GM18873 (cell line): Measurements from ENCODE around the gene PITPNB.

Experiments
- ATAC-seq: cut with Tn5 transposase; IDR thresholded peaks from one replicate; pipeline ENCODE4 v1.9.1; 2021; ENCODE audit warnings: mild to moderate bottlenecking, moderate library complexity, moderate number of reproducible peaks; ENCODE audit not compliant: unreplicated experiment, low FRiP score

Gene PITPNB

GRCh38 chr22:27863556-27863955 lies 55.5 kb downstream of the PITPNB start:
- no peak for ATAC-seq

DNA sequence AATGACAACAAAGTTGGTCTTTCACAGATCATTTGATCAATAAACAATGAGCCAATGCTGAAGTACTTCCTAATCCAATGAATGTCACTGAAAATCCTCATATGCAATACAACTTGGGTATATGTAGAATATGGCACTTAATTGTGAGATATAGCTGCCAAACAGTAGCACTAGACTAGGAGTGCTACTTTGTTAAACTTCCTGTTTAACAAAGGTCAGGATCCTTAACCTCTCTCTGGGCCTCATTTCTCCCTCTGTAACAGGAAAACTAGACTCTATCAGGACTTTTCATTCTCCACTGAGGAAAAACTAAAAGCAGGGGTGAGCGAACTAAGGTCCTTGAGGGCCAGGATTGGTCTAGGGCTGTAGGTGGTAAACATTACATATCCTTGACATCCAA lies 56.1 kb downstream of the PITPNB start:
- no peak for ATAC-seq

DNA sequence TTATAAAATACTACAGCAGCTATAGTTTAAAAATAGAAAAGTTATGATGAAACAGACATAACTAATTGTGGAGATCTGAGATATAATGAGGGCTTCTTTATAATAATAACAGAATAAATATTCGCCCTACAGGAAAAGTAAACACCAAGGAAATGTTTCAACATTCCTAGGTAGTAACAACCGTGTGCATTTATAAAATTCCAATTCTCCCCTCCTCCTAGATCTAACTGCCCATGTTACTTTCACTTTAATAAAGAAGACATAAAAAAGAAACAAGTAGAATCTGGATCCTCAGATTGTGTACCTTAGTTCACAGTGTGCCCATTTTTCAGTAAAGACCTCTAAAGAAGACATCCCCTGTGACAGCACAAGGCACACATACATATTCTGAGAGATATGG lies 59.7 kb downstream of the PITPNB start:
- ATAC-seq, result no peak

DNA sequence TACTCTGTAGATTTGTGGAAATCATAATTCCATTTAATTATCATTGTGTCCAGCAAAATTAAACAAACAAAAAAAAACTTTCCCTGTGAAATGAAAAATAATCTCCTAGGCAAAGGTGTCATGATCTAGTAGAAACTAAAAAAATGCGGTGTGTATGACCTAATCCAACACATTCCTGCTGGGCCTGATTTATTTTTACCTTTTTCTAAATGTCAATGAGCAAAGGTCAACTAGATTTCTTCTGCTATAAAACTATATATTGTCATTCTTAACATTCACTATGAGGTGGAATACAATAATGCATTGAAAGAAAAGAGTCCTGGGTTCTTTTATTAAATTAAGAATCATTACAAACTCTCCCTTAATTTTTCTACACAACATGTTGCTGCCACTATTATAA lies 60.4 kb downstream of the PITPNB start:
- ATAC-seq, result no peak

GRCh38 chr22:27857443-27857842 lies 61.6 kb downstream of the PITPNB start:
- ATAC-seq, result no peak

DNA sequence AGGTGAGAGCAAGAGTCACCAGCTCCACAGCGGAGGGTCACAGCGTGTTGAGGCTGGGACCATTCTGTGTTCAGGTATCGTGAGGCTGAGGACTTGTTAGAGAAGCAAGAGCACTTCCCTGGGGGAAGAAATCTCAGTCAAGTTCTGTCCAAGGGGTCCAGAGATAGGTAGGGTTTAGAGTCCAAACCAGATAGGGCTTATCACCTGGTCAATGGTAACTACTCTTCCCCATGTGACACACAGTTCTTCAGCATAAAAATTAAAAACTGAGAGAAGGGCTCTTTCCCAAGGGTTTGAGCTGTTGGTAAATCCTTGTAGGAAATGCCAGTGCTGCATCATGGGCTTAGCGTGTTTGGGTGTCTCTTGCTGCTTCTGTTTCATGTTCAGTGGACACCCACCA lies 62.7 kb downstream of the PITPNB start:
- no peak for ATAC-seq

GRCh38 chr22:27853424-27853823 lies 65.6 kb downstream of the PITPNB start:
- no peak for ATAC-seq

DNA sequence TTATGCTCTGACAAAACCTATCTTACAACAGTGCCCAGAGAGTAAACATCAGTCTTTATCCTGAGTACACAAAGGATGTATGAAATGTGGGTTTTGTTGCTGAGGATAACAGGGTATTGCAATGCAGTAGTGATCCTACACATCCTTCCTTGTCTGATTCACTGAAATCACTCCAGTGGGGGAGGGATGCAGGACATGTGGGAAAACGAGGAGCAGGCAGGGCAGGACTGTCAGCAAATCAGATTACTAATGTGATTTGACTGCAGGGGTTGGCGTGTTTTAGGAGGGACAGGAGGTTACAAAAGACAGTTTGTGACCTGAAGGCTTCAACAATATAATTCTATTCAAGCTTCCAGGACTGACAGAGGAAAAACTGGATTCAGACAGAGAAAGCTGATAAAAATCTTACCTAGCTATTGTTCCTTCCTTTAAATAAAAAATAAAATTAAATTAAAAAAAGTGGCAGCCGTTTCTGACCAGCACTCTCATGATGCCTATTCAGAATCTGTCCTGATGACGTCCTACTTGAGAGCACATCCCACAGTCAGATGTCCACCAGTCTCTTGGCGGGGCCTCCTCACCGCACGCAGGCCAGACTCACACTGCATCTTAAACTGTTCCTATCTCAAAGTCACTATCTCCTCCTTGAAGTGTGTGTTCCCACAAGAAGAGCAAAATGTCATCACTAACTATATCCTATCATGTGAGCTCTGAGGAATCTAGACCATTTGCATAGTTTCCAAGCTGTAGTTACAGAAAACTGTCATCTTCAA lies 66.9 kb downstream of the PITPNB start:
- ATAC-seq, result no peak

- no peak for ATAC-seq
Observed at GRCh38 chr22:27850000-27850521, 69.0 kb downstream of the PITPNB start.

GRCh38 chr22:27848005-27848404 lies 71.1 kb downstream of the PITPNB start:
- no peak for ATAC-seq

GRCh38 chr22:27846910-27847309 lies 72.1 kb downstream of the PITPNB start:
- no peak for ATAC-seq

- no peak for ATAC-seq
Observed at GRCh38 chr22:27846248-27846757, 72.8 kb downstream of the PITPNB start.

GRCh38 chr22:27845644-27846043 lies 73.4 kb downstream of the PITPNB start:
- no peak for ATAC-seq

DNA sequence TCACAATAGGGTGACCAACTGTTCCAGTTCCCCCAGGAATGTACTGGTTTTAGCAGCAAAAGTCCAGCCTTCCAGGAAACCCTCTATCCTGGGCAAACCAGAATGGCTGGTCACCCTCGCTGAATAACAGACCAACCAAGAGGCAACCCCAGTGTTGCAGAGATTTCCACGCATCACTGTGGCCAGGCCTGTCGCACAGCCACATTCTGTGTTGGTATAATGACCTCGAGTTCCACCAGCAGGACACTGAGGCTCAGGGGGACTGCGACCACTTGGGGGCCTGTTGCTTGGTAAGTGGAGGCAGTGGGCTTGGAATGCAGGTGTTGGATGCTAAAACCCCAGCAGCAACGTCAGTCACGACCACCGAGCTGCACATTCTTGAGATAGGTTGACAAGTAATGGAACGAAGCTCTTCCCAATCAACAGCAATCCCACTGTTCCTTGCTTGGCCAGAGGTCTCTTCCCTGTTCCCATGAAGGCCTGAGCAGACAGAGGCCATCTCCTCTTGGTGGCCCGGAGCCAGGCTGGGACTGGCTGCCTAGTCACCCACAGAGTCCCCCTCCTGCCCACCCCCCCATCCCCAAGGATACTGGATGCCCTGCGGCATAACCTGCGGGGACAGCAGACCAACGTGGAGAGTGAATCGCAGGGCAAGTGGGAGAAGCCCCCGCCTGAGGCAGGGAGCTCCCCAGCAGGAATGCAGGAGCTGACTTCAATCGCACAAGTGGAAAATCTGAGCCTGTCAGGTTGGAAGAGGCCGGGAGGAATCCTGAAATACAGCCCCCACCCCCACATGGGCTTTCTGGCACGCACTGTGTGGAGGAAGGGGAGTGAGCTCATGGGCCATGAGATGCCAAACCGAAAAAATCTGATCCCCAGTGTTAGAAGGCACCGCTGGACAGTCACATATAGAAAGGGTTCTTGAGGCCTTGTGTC lies 74.1 kb downstream of the PITPNB start:
- ATAC-seq, result no peak

DNA sequence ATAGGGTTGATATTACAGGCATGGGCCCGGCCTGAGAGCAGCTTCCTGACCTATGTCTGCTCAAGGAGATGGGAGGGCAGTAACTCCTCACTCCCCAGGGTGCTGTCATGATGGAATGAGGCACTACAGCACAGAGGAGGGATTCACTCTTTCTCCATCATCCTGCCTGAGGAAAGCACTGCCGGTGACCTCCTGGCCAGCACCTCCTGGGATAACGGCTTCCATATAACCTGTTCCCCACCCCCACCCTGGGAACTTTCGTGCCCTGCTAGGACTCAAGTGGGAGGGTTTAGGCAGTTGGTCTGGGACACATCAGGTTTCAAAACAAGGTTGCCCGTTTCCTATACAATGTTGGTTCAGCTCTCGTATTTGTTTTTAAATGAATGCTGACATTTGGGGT lies 74.8 kb downstream of the PITPNB start:
- ATAC-seq, result no peak

GRCh38 chr22:27843441-27843840 lies 75.6 kb downstream of the PITPNB start:
- ATAC-seq, result no peak

DNA sequence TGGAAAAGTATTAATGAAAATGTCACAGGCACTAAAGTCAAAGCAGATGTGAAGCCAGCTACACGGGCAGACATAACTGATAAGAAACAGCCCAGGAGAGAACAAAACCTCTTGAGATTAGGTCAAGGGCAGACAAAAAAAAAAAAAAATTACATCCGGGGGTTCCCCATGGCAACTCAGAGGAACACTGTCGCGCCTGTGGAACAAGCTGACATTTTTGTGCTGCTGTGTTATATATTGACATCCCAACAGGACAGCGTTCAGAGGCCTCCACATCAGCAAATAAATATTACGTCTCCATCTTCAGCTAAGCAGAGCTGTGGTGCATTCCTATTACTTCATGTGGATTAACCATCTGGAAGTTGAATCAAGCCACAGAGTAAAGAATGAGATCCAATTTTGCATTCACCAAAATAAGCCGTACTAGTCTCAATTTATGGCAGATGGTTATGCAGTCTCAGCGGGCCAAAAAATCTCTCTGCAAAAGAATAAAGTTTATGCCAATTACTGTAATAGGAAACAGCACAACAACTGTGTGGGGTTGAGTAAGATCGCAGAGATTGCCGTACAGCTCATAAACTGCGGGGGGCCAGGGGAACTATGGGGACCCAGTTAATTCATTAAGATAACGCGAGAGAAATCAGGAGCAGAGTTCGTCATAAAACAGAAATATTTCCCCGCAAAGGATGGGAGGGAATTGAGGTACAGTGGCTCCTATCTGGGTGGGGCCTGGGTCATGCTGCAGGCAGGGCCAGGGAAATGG lies 76.2 kb downstream of the PITPNB start:
- ATAC-seq, result no peak

DNA sequence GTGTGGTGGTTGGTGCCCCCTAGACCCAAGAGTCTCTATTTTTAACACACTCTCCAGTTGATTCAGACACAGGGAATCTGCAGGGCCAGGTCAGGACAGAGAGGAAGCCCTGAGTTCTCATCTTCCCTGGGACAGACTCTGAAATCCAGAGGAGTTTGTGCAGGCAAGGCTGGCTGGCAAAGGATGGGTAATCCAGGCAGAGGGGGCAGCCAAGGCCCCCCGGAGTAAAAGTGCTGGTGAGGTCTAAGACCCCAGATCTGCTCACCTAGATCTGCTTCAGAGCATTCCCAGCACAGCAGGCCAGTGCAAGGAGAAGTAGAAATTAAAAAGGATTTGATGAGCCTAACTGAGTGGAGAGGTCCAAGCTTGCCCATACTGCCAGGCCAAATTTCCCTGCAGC lies 76.9 kb downstream of the PITPNB start:
- ATAC-seq, result no peak

- no peak for ATAC-seq
Observed at GRCh38 chr22:27840436-27840835, 78.6 kb downstream of the PITPNB start.

- ATAC-seq, result no peak
Observed at GRCh38 chr22:27839057-27839660, 79.9 kb downstream of the PITPNB start.
